HG03457 (cell line): ENCODE measurements around the gene DAB1.

Source experiments
- ATAC-seq: cut with Tn5 transposase; IDR thresholded peaks from one replicate; pipeline ENCODE4 v1.9.1; 2021; ENCODE audit warnings: moderate number of reproducible peaks; ENCODE audit not compliant: unreplicated experiment

DAB1 gene

GRCh38 chr1:57279909-57280666, 143.8 kb downstream of the DAB1 start:
- ATAC-seq, result no peak

GRCh38 chr1:57278558-57278957, 145.3 kb downstream of the DAB1 start:
- ATAC-seq, result no peak

GRCh38 chr1:57277681-57278080, 146.2 kb downstream of the DAB1 start:
- no peak for ATAC-seq

- ATAC-seq, result no peak
These were observed 146.9 kb downstream of the DAB1 start for GRCh38 chr1:57276918-57277317.

GRCh38 chr1:57272601-57273000, 151.3 kb downstream of the DAB1 start:
- no peak for ATAC-seq

GRCh38 chr1:57272150-57272549, 151.7 kb downstream of the DAB1 start:
- ATAC-seq, result no peak

- ATAC-seq, result no peak
These were observed 152.7 kb downstream of the DAB1 start for GRCh38 chr1:57270927-57271698.

- ATAC-seq, result no peak
These were observed 154.1 kb downstream of the DAB1 start for GRCh38 chr1:57269630-57270225.

GRCh38 chr1:57265104-57265503, 158.8 kb downstream of the DAB1 start:
- ATAC-seq, result no peak

- no peak for ATAC-seq
These were observed 161.4 kb downstream of the DAB1 start for GRCh38 chr1:57262472-57262871.

GRCh38 chr1:57258557-57259325, 165.1 kb downstream of the DAB1 start:
- ATAC-seq, result no peak

GRCh38 chr1:57255945-57256344, 167.9 kb downstream of the DAB1 start:
- ATAC-seq, result no peak

- no peak for ATAC-seq
These were observed 169.8 kb downstream of the DAB1 start for GRCh38 chr1:57254022-57254421.

GRCh38 chr1:57252597-57253294, 171.1 kb downstream of the DAB1 start:
- no peak for ATAC-seq

- no peak for ATAC-seq
These were observed 173.8 kb downstream of the DAB1 start for GRCh38 chr1:57250021-57250420.

GRCh38 chr1:57249511-57249910, 174.3 kb downstream of the DAB1 start:
- no peak for ATAC-seq

- ATAC-seq, result no peak
These were observed 175.0 kb downstream of the DAB1 start for GRCh38 chr1:57248830-57249229.

GRCh38 chr1:57238233-57238781, 185.6 kb downstream of the DAB1 start:
- no peak for ATAC-seq

- no peak for ATAC-seq
These were observed 187.9 kb downstream of the DAB1 start for GRCh38 chr1:57235730-57236510.

GRCh38 chr1:57234459-57234858, 189.4 kb downstream of the DAB1 start:
- ATAC-seq, result no peak
